ENCODE measurements around the gene SEMA4A. TPM values are rescaled to one million over a fixed set of nuclear protein-coding genes. Genes with fewer than 3 reads are reported as not detected.

Gene SEMA4A
- total and polyA plus RNA-seq, 9 of the 15 experiments (the other 6 are each of a cell fraction or from before 2014, with no cell fraction given): 0.04 to 1.7 (median 0.45) TPM

DNA sequence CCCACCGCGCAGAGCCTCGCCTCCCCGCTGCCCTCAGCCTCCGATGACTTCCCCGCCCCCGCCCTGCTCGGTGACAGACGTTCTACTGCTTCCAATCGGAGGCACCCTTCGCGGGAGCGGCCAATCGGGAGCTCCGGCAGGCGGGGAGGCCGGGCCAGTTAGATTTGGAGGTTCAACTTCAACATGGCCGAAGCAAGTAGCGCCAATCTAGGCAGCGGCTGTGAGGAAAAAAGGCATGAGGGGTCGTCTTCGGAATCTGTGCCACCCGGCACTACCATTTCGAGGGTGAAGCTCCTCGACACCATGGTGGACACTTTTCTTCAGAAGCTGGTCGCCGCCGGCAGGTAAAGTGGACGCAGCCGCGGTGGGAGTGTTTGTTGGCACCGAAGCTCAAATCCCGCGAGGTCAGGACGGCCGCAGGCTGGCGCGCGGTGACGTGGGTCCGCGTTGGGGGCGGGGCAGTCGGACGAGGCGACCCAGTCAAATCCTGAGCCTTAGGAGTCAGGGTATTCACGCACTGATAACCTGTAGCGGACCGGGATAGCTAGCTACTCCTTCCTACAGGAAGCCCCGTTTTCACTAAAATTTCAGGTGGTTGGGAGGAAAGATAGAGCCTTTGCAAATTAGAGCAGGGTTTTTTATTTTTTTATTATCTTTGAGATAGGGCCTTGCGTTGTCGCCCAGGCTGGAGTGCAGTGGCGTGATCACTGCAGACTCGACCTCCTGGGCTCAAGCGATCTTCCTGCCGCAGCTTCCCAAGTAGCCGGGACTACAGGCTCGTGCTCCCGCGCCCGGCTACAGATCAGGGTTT lies 59.7 kb downstream of the SEMA4A start, which contains the start of gene PMF1 (continued):
- TF ChIP-seq, protein P1, sequence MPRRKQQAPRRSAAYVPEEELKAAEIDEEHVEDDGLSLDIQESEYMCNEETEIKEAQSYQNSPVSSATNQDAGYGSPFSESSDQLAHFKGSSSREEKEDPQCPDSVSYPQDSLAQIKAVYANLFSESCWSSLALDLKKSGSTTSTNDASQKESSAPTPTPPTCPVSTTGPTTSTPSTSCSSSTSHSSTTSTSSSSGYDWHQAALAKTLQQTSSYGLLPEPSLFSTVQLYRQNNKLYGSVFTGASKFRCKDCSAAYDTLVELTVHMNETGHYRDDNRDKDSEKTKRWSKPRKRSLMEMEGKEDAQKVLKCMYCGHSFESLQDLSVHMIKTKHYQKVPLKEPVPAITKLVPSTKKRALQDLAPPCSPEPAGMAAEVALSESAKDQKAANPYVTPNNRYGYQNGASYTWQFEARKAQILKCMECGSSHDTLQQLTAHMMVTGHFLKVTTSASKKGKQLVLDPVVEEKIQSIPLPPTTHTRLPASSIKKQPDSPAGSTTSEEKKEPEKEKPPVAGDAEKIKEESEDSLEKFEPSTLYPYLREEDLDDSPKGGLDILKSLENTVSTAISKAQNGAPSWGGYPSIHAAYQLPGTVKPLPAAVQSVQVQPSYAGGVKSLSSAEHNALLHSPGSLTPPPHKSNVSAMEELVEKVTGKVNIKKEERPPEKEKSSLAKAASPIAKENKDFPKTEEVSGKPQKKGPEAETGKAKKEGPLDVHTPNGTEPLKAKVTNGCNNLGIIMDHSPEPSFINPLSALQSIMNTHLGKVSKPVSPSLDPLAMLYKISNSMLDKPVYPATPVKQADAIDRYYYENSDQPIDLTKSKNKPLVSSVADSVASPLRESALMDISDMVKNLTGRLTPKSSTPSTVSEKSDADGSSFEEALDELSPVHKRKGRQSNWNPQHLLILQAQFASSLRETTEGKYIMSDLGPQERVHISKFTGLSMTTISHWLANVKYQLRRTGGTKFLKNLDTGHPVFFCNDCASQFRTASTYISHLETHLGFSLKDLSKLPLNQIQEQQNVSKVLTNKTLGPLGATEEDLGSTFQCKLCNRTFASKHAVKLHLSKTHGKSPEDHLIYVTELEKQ (CRISPR knock-in tag; IDR thresholded peaks at IDR 0.05): no peak
- TF ChIP-seq ZNF766 (CRISPR knock-in tag; conservative IDR thresholded peaks at IDR 0.05) (no peak), MYC (IDR thresholded peaks at IDR 0.05; ENCODE audit: low read depth, low read length) (peak; percentile 82), MYC (CRISPR knock-in tag; IDR thresholded peaks at IDR 0.05; ENCODE audit: borderline replicate concordance, low read depth) (peak; percentile 50; the same call in 1 of the 2 replicates), KLF6 (CRISPR knock-in tag; IDR thresholded peaks at IDR 0.05; ENCODE audit: borderline replicate concordance) (no peak), ZNF175 (CRISPR knock-in tag; IDR thresholded peaks at IDR 0.05; ENCODE audit: low read depth) (no peak), ZBTB7A (IDR thresholded peaks at IDR 0.05; ENCODE audit: borderline replicate concordance, control insufficient read depth, low read depth, low read length) (peak; percentile 54; the same call in 1 of the 2 replicates), XRCC3 (IDR thresholded peaks at IDR 0.05) (no peak), ZSCAN32 (CRISPR knock-in tag; IDR thresholded peaks at IDR 0.05) (no peak), TSC22D4 (tag; IDR thresholded peaks at IDR 0.05) (no peak), ZNF253 (CRISPR knock-in tag; conservative IDR thresholded peaks at IDR 0.05) (no peak), ZNF778 (CRISPR knock-in tag; IDR thresholded peaks at IDR 0.05) (no peak), CBX5 (IDR thresholded peaks at IDR 0.05; ENCODE audit: borderline replicate concordance, low read depth) (no peak), EWSR1 (IDR thresholded peaks at IDR 0.05; ENCODE audit: borderline replicate concordance, low read depth, partially characterized antibody) (no peak)
- TF ChIP-seq, protein P2, sequence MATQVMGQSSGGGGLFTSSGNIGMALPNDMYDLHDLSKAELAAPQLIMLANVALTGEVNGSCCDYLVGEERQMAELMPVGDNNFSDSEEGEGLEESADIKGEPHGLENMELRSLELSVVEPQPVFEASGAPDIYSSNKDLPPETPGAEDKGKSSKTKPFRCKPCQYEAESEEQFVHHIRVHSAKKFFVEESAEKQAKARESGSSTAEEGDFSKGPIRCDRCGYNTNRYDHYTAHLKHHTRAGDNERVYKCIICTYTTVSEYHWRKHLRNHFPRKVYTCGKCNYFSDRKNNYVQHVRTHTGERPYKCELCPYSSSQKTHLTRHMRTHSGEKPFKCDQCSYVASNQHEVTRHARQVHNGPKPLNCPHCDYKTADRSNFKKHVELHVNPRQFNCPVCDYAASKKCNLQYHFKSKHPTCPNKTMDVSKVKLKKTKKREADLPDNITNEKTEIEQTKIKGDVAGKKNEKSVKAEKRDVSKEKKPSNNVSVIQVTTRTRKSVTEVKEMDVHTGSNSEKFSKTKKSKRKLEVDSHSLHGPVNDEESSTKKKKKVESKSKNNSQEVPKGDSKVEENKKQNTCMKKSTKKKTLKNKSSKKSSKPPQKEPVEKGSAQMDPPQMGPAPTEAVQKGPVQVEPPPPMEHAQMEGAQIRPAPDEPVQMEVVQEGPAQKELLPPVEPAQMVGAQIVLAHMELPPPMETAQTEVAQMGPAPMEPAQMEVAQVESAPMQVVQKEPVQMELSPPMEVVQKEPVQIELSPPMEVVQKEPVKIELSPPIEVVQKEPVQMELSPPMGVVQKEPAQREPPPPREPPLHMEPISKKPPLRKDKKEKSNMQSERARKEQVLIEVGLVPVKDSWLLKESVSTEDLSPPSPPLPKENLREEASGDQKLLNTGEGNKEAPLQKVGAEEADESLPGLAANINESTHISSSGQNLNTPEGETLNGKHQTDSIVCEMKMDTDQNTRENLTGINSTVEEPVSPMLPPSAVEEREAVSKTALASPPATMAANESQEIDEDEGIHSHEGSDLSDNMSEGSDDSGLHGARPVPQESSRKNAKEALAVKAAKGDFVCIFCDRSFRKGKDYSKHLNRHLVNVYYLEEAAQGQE (IDR thresholded peaks at IDR 0.05; ENCODE audit: borderline replicate concordance): no peak
- TF ChIP-seq, protein P2 (CRISPR knock-in tag; IDR thresholded peaks at IDR 0.05; ENCODE audit: low read depth): peak; percentile 45; the same call in 1 of the 2 replicates
